Measurements from ENCODE around the gene FAF1.

Gene FAF1

DNA sequence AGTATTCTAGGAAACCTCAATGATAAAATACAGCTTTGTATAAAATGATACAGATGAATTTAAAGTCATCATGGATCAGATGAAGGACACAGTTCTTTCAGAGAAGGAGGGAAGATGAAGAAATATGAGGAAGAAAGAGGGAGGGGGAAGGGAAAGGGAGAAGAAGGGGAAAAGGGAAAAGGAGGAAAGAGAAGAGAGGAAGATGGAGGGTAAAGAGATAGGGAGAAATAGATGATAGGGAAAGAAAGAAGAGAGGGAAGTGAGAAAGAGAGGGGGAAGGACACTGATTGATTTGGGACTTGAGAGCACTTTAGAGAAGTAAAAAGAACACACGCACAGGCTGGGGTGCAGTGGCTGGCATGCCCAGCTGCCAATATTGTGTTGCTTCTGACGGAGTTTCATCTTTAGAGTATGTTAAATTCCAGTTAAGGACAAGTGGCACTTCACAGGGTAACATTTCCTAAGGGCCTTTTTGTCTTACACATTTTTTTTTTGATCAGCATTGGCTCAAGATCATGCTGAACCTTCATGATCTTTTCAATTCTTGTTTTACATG is 300.9 kb downstream of the FAF1 start:
- Mint-ChIP-seq H3K9me3 (no peaks in the 10 kb centered on the region), H3K36me3 (ENCODE audit: low read depth) (no peaks in the 10 kb centered on the region)

DNA sequence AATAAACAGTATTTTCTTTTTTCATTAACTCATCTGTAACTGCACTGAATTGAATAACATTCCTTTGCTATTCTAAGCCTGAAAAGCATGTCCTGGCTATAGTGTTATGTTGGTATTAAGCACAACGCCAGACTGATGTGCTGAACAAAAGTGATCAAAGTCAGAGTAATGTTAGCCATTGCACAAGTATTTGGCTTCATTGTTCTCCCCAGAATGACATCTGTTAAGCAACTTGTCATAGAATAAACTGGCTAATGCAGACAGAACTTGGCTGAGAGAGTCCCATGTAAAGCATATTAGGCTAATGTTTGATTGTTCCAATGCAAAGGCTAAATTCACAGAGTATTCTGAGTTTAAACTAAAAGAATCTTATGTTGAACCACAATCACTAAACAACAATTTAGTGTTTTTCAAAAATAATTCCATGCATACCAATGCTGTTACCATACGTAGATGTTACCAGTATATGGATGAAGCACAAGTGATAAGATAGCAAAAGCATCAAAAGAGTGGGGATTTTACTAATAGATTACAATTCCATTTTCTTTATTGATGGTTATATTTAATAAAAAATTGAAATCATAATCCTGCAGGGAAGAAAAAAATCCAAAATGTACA is 301.5 kb downstream of the FAF1 start:
- H3K4me3 Mint-ChIP-seq = no peak overlapping the region
- no peak for TF ChIP-seq CTCF (IDR thresholded peaks at IDR 0.05)
- no peaks in the 10 kb centered on the region for H3K27me3 Mint-ChIP-seq (ENCODE audit: low read depth, poor library complexity)
- no peaks in the 10 kb centered on the region for H3K4me1 Mint-ChIP-seq
- H3K27ac Mint-ChIP-seq = peak overlapping the region; percentile 30
- H3K36me3 Mint-ChIP-seq (ENCODE audit: low read depth) = no peaks in the 10 kb centered on the region
- no peak for DNase-seq
- no peaks in the 10 kb centered on the region for H3K9me3 Mint-ChIP-seq

More for the DNA sequence above, 300.9 kb downstream of the FAF1 start:
- no peak for TF ChIP-seq CTCF (IDR thresholded peaks at IDR 0.05)
- no peaks in the 10 kb centered on the region for H3K4me1 Mint-ChIP-seq
- no peaks in the 10 kb centered on the region for H3K27me3 Mint-ChIP-seq (ENCODE audit: low read depth, poor library complexity)
- DNase-seq = no peak
- peak overlapping the region; percentile 84 for H3K27ac Mint-ChIP-seq
- no peak overlapping the region for H3K4me3 Mint-ChIP-seq

GRCh38 chr1:50656931-50657330 is 303.1 kb downstream of the FAF1 start:
- no peak for TF ChIP-seq CTCF (IDR thresholded peaks at IDR 0.05)
- no peaks in the 10 kb centered on the region for H3K9me3 Mint-ChIP-seq
- no peak overlapping the region for H3K27ac Mint-ChIP-seq
- no peak overlapping the region for H3K4me3 Mint-ChIP-seq
- H3K27me3 Mint-ChIP-seq (ENCODE audit: low read depth, poor library complexity) = no peaks in the 10 kb centered on the region
- DNase-seq = no peak
- H3K36me3 Mint-ChIP-seq (ENCODE audit: low read depth) = no peaks in the 10 kb centered on the region
- H3K4me1 Mint-ChIP-seq = no peaks in the 10 kb centered on the region

- no peaks in the 10 kb centered on the region for H3K27me3 Mint-ChIP-seq (ENCODE audit: low read depth, poor library complexity)
- H3K27ac Mint-ChIP-seq = no peak overlapping the region
- H3K36me3 Mint-ChIP-seq (ENCODE audit: low read depth) = peaks cover 4% of the 10 kb centered on the region
- no peaks in the 10 kb centered on the region for H3K4me1 Mint-ChIP-seq
- no peak for TF ChIP-seq CTCF (IDR thresholded peaks at IDR 0.05)
- H3K4me3 Mint-ChIP-seq = no peak overlapping the region
- no peak for DNase-seq
- H3K9me3 Mint-ChIP-seq = no peaks in the 10 kb centered on the region
Measured at GRCh38 chr1:50651476-50652263, 308.4 kb downstream of the FAF1 start.

- TF ChIP-seq CTCF (IDR thresholded peaks at IDR 0.05) = no peak
- H3K4me1 Mint-ChIP-seq = peaks cover 7% of the 10 kb centered on the region
- no peak for DNase-seq
- H3K36me3 Mint-ChIP-seq (ENCODE audit: low read depth) = peaks cover 4% of the 10 kb centered on the region
- H3K27me3 Mint-ChIP-seq (ENCODE audit: low read depth, poor library complexity) = no peaks in the 10 kb centered on the region
- H3K27ac Mint-ChIP-seq = no peak overlapping the region
- no peak overlapping the region for H3K4me3 Mint-ChIP-seq
- no peaks in the 10 kb centered on the region for H3K9me3 Mint-ChIP-seq
Measured at GRCh38 chr1:50646526-50646925, 313.5 kb downstream of the FAF1 start.
